Nephron progenitor cell (in vitro differentiated cells): Measurements from ENCODE around the gene SLC25A21.

Experiments
- DNase-seq: peaks from one replicate; pipeline ENCODE4 v3.0.0; 2021
- H3K27ac Mint-ChIP-seq: 2 replicates; pipeline ENCODE4 v1.8.0; 2021; ENCODE audit warnings: mild to moderate bottlenecking, moderate library complexity, mixed read lengths
- H3K27me3 Mint-ChIP-seq: 2 replicates; pipeline ENCODE4 v1.8.0; 2021; ENCODE audit warnings: mild to moderate bottlenecking, low read depth, mixed read lengths; ENCODE audit not compliant: poor library complexity
- H3K36me3 Mint-ChIP-seq: 2 replicates; pipeline ENCODE4 v1.8.0; 2021; ENCODE audit warnings: low read depth, mixed read lengths
- H3K4me1 Mint-ChIP-seq: 2 replicates; pipeline ENCODE4 v1.8.0; 2021; ENCODE audit warnings: mixed read lengths
- H3K4me3 Mint-ChIP-seq: 2 replicates; pipeline ENCODE4 v1.8.0; 2021; ENCODE audit warnings: mild to moderate bottlenecking, moderate library complexity, mixed read lengths
- H3K9me3 Mint-ChIP-seq: 2 replicates; pipeline ENCODE4 v1.8.0; 2021; ENCODE audit warnings: mild to moderate bottlenecking, moderate library complexity, mixed read lengths
- CTCF ChIP-seq: fragments of 200-600 bp; sonication (generic); IDR thresholded peaks from 2 replicates; pipeline ENCODE4 v1.5.0; 2021; ENCODE audit warnings: antibody characterized with exemption

Gene SLC25A21

DNA sequence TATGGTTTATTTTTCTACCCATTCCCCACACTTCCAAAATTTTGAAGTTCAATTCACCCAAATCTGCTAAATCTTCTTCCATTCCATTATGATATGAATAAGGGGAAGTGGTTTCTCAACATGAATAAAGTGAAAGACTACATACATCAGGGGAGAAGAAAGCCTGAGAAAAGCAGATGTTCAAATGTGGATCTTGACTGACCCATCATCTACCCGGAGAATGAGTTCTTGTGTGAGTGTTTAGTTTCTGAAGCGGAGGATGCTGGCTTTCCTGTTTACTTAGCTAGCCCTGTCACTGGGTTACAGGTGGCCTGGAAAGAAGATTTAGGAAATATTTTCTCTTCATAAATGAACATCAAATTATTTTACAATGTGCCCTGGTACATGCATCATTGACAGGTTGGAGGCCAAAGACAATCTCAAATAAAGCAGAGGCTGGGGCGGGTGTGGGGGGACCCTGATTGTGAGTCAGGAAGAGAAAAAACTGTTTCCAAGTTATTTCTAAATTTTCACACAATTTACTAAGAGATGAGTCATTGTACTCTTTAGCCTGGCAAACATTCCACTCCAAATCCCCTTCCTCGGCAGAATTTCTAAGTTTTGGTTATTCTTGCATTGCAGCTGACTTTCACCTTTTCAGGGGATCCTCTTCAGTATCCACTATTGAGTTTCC is 135.6 kb downstream of the SLC25A21 start:
- H3K36me3 Mint-ChIP-seq = no peaks in the 10 kb centered on the region
- H3K9me3 Mint-ChIP-seq = no peaks in the 10 kb centered on the region
- TF ChIP-seq CTCF = no peak
- H3K4me1 Mint-ChIP-seq = peaks cover 79% of the 10 kb centered on the region
- H3K4me3 Mint-ChIP-seq = peak overlapping the region; percentile 11
- DNase-seq = no peak
- no peaks in the 10 kb centered on the region for H3K27me3 Mint-ChIP-seq
- peak overlapping the region; percentile 38 for H3K27ac Mint-ChIP-seq

DNA sequence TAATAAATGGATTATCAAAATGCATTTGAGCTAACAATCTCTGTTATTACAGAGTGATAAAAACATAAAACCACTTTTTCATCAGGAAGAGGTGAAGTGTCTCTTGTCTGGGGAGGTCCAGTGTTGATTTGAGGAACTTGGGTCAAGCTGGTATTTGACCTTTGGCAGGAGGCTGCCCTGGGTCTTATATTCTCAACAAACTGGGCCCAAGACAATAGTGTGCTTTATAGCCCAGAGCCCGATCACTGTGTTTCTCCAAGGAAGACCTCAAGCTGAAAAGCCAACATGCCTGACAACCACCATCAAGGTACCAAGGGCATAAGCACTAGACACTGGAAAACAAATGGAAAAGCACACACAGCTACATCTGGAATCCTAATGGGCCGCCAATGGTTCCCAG is 137.0 kb downstream of the SLC25A21 start:
- H3K27me3 Mint-ChIP-seq = no peaks in the 10 kb centered on the region
- no peaks in the 10 kb centered on the region for H3K36me3 Mint-ChIP-seq
- no peak overlapping the region for H3K4me3 Mint-ChIP-seq
- TF ChIP-seq CTCF = no peak
- H3K9me3 Mint-ChIP-seq = no peaks in the 10 kb centered on the region
- H3K4me1 Mint-ChIP-seq = peaks cover 72% of the 10 kb centered on the region
- H3K27ac Mint-ChIP-seq = peak overlapping the region; percentile 89
- DNase-seq = no peak

DNA sequence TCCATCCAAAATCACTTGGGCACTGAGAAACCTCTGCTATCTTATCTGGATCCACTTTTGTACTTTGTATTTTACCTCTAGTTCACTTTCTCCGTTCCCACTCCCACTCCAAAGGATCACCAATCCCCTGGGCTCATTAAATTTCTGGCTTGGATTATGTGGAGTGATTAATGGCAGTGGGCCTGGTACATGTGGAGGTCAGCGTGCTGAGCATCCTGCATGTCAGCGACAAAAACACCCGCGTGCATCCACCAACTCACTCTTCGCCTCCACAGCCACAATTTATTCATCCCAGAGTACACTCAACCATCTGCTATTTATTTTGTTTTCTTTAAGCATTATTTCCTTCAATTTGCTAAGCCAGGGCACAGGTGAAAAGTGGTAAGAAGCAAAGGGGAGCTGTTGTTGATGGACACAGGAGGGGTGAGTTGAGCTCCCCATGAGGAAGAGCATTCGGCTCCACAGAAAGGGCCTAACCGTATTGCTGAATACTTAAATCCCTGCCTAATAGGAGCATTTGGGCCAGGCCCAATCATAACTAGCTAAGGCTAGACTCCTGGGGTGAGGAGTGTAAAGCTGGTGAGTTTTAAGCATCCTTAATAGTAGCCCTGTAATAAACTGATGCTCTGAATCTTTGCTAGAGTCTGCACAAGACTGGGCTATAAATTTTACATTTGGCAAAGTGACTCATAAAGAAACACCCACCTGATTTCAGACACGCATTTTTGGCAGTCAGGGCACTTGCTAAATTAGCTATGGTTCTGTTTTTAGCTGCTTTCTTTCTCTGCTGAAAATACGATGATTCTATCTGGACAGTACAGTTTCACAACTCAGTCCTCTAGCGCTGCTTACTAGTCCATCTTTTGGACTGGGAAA is 137.8 kb downstream of the SLC25A21 start:
- no peak for TF ChIP-seq CTCF
- peaks cover 70% of the 10 kb centered on the region for H3K4me1 Mint-ChIP-seq
- H3K4me3 Mint-ChIP-seq = peak overlapping the region; percentile 55
- H3K27ac Mint-ChIP-seq = peak overlapping the region; percentile 89
- H3K9me3 Mint-ChIP-seq = no peaks in the 10 kb centered on the region
- no peaks in the 10 kb centered on the region for H3K36me3 Mint-ChIP-seq
- peak; percentile 12 for DNase-seq
- H3K27me3 Mint-ChIP-seq = no peaks in the 10 kb centered on the region

DNA sequence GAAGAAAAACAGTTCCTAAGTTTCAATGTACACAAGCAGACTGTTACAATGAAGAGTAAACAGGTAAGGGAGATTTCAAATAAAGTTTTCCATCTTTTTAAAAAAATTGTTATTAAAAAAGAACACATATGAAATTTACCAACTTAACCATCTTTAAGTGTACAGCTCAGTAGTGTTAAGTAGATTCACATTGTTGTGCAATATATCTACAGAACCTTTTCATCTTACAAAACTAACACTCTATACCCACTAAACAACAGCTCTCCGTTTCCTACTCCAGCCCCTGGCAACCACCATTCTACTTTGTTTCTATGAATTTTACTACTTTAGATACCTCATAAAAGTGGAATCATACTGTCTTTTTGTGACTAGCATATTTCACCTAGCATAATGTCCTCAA is 139.5 kb downstream of the SLC25A21 start:
- Mint-ChIP-seq H3K27me3 (no peaks in the 10 kb centered on the region), H3K4me3 (no peak overlapping the region), H3K27ac (no peak overlapping the region), H3K9me3 (no peaks in the 10 kb centered on the region), H3K36me3 (no peaks in the 10 kb centered on the region), H3K4me1 (peaks cover 53% of the 10 kb centered on the region)
- DNase-seq = no peak
- TF ChIP-seq CTCF = no peak

DNA sequence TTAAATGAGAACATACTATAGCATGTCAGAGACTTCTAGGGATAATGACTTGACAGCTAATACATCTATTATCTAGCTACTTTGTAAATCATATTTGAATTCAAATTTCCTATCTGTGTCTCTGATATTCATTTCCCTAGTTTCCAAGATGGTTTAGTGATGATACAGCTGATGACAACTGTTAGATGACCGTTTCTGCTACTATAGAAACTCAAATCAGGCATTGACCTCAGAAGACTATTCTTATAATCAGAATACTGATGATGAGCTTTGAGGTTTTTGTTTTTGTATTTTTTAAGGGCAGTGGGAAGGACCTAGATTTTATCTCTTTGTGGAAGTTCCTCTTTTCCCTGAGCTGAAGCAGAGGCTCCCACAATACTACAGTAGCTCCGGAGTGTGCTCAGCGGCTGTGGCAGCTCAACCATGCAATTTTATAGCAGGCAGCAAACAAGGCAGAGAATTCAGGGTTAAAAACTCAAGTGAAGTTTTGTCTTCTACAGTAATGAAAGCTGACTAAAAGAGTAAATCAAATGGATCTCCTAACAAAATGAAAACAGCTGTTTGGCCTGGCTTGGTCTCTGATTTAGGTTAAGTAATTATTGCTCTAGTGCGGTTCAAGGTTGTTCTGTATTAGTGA is 145.1 kb downstream of the SLC25A21 start:
- no peak for TF ChIP-seq CTCF
- DNase-seq = no peak
- Mint-ChIP-seq H3K36me3 (no peaks in the 10 kb centered on the region), H3K27me3 (peaks cover 2% of the 10 kb centered on the region), H3K27ac (peak overlapping the region; percentile 83), H3K9me3 (no peaks in the 10 kb centered on the region), H3K4me1 (peaks cover 55% of the 10 kb centered on the region), H3K4me3 (no peak overlapping the region)
